GDM1 (cell line): Measurements from ENCODE around the gene TET2.
"Not testable (repeated sequence)": the region's sequence is repeated elsewhere in the genome, so short reads cannot be mapped to it uniquely, and the experiment has no call there.

Experiments
- DNase-seq: peaks from one replicate; lab custom pipeline; 2025; lab: John Stamatoyannopoulos, UW

TET2 gene

DNA sequence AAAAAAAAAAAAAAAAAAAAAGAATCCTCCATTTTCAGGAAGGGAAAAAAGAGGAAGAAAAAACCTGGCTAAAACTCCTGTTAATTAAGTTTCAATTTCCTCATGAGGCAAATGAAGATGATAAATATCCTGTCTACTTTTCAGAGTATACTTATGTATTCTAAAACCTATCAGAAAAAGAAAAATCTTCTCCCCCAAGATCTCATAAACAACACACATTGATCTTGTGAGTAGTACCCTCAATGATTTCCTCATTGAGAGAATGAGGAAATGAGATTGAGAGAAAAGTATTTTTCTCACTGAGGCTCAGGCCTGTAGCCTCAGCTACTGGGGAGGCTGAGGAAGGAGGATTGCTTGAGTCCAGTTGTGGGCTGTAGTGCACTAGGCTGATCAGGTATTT is 146.7 kb downstream of the TET2 start:
- no peak for DNase-seq

DNA sequence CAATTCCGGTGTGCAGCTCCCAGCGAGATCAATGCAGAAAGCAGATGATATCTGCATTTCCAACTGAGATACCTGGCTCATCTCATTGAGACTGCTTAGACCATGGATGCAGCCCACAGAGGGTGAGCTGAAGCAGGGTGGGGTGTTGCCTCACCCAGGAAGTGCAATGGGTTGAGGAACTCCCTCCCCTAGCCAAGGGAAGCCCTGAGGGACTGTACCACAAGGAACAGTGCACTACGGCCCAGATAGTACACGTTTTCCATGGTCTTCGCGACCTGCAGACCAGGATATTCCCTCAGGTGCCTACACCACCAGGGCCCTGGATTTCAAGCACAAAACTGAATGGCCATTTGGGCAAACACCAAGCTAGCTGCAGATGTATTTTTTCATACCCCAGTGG is 150.0 kb downstream of the TET2 start:
- no peak for DNase-seq

DNA sequence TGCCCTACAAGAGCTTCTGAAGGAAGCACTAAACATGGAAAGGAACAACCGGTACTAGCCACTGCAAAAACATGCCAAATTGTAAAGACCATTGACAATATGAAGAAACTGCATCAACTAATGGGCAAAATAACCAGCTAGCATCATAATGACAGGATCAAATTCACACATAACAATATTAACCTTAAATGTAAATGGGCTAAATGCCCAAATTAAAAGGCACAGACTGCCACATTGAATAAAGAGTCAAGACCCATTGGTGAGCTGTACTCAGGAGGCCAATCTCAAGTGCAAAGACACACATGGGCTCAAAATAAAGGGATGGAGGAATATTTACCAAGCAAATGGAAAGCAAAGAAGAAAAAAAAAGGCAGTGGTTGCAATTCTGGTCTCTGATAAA is 152.4 kb downstream of the TET2 start:
- DNase-seq: not testable (repeated sequence)

DNA sequence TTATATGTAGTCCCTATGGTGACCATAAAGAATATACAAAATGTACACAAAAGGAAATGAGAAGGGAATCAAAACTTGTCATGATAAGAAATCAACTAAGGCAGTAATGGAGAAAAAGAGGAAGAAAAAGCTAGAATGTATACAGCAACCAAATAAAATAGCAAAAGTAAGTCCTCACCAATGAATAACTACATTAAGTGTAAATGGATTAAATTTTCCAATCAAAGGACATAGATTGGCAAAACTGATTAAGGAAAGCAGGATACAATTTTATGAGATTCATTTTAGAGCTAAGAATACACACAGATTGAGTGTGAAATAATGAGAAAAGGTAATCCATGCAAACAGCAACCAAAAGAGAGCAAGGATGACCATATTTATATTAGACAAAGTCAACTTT is 157.4 kb downstream of the TET2 start:
- DNase-seq: no peak

DNA sequence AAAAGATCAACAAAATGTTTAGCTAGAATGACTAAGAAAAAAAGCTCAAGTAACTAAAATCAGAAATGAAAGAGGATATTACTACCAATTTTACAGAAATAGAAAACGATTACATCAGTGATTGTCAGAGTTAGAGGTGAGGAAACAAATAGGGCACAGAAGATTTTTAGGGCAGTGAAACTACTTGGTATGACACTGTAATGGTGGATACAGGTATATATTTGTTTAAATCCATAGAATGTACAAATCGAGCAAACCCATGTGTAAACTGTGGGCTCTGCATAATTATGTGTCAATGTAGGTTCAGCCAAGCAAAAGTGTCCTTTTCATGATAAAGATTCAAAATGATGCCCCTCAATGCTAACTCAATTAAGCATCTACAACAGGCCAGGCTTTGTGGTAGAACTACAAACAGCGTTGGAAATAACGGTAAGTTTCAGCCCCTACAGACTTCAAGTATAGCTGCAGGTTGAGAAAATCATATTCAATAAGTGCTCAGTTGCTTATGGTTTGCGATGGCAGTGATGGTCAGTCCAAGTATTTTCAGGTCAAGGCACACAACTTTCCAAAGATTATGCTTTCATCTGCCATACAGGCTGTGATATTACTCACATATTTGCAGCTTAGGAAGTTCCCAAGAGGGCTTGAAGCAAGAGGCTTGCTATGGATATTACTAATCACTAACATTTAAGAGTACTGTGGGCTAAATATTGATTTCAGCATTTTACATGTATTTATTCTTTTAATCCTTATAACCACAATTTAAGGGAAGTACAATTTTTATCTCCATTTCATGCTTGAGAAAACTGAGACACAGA is 158.6 kb downstream of the TET2 start:
- DNase-seq: no peak

DNA sequence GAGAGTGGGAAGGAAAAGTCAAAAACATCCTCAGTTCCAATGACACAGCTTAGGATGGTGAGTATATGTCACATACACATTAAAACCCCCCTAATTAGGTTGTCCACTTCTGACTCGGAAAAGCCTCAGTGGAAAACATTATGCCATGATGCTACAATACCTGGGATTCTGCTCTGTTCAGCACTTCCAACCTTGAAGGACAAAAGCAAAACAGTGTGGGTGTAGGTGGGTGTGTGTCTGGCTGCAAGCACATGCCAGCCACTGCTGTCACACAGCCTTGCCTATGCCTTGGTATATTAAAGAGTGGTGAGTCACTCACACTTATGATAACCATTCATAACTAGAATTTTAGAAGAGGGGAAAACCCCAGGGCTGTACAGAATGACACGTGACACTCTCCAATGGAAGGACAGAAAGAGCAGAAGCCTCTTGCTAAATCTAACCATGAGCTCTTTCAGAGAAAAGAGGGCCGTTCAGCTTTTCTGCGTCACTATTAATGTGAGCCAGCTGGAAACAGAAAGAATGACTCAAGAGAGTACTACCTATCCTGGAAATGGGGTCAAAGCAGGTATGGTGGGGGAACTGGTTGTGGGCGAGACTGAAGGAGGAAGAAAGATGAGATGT is 159.6 kb downstream of the TET2 start:
- no peak for DNase-seq

DNA sequence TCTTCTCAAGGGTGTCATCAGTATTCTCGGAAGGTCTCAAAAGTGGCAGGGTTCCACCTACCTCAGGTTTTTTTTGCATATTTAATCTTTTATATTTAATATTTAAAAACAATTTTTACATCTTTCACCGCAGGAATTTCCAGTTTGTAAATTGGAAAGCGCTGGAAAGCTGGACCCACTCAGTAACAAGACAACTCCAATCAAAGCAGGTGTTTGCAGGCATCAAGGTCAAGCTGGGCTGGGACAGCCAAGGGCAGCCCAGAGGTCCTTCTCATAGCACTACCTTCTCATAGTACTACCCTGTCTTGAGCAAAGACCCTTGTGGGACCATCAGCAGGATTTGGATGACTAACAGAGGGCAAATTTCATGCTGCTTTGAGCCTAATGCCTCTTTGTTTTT is 160.1 kb downstream of the TET2 start:
- no peak for DNase-seq

DNA sequence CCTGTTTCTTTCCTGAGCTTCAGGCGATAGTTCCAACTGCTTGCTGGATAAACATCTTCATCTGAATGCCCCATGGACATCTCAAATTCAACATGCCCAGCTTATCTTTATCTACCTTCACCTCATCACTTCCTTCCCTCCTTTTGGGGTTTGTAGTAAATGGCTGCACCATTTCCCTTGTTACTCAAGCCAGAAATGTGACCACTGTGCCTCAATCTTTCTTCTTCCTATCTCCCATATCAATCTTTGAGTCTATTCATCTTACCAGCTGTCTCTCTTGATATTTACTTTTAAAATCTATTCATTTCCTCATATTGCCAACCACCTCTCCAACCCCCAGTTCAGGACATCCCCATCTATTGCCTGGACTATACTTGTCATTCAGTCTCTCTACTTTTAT is 171.8 kb downstream of the TET2 start:
- no peak for DNase-seq

DNA sequence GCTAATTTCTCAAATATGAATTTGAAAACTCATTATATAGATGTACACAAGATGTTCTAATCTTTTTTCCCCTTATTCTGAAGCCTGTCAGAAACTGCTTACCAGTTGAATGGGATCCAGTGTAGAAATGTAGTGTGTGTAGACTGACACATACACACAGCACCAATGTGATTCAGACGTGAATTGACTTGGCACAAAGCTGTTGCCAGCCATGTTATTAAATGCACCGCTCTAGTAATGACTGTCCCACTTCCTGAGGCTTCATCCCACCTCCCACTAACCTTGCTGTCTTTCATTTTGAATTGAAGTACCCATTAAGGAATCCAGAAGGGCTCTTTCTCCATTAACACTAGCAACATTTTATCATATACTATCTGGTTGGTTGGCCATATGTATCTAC is 180.5 kb downstream of the TET2 start:
- no peak for DNase-seq

DNA sequence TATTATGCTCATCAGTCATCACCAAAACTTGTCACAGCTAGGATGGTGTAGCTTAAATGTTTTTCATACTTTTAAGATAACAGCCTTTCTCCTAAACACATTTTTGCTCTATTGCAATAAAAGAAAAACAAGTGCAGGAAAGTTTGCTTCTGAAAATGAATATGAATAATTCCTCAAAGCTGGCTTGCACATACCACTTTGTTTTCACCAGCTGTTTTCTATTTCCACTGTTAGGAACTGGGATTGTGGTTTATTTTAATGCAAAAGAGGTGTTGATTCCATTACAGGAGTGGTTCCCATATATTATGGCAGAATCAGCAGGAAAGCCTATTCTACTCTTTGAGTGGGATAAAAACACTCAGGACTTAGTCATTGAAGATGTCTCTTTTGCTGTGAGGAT is 181.3 kb downstream of the TET2 start:
- no peak for DNase-seq

DNA sequence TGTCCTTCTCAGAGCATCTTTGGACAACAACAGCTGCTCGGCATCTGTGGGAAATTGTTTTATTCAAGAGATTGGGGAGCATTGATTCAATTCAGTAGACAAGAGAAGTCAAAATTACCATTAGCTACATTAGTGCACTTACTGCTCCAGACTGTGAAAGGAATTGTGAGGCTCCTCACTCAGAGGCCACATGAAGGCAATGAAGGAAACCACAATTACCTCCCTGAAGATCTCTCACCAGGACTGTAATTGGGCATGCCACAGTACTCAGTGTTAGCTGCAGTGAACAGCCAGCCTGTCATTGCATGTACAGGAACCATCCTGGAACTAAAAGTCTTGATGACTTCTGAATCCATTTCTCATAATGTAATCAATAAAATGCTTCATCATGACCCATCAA is 182.4 kb downstream of the TET2 start:
- DNase-seq: no peak
